ENCODE data around the gene RAP1GAP.

DNA sequence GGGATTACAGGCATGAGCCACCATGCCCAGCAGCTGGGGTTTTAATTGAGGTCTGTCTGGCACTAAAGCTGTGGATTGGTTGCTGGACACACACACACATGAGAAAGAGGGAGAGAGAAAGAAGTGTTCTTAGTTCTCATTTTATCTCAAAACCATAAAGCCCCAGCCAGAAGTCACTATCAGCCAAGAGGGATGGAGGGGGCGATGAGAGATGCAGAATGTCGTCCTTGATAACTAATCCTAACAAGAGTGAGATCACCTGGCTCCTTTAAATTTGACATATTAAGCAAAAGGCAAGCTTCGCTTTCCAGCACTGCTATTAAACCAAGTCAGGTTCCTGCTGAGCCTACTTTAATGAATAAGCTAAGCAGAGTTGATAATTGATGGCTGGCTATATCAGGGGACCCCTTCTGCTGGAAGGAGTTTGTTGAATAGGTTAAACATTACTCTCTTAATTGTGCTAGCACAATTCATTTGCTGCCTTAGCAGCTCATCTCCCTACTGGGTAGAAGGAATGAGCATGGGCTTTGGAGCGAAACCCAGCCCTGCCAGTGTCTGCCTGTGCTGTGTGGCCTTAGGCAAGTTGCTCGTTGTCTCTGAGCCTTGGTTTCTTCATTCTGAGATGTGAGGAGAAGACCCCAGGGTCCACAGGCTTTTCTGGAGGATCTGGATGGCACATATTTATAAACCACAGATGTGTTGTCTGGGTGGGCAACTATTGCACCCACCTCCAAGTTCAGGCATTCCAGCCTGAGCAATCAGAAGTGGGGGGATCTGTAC is 109.2 kb downstream of the RAP1GAP start:
- TF ChIP-seq, protein P1, sequence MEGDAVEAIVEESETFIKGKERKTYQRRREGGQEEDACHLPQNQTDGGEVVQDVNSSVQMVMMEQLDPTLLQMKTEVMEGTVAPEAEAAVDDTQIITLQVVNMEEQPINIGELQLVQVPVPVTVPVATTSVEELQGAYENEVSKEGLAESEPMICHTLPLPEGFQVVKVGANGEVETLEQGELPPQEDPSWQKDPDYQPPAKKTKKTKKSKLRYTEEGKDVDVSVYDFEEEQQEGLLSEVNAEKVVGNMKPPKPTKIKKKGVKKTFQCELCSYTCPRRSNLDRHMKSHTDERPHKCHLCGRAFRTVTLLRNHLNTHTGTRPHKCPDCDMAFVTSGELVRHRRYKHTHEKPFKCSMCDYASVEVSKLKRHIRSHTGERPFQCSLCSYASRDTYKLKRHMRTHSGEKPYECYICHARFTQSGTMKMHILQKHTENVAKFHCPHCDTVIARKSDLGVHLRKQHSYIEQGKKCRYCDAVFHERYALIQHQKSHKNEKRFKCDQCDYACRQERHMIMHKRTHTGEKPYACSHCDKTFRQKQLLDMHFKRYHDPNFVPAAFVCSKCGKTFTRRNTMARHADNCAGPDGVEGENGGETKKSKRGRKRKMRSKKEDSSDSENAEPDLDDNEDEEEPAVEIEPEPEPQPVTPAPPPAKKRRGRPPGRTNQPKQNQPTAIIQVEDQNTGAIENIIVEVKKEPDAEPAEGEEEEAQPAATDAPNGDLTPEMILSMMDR (IDR thresholded peaks at IDR 0.05; ENCODE audit: low read depth, low read length, missing input control) = no peak
- TF ChIP-seq RAD21 (IDR thresholded peaks at IDR 0.05) (no peak), JUND (IDR thresholded peaks at IDR 0.05) (no peak)
- TF ChIP-seq, protein P2, sequence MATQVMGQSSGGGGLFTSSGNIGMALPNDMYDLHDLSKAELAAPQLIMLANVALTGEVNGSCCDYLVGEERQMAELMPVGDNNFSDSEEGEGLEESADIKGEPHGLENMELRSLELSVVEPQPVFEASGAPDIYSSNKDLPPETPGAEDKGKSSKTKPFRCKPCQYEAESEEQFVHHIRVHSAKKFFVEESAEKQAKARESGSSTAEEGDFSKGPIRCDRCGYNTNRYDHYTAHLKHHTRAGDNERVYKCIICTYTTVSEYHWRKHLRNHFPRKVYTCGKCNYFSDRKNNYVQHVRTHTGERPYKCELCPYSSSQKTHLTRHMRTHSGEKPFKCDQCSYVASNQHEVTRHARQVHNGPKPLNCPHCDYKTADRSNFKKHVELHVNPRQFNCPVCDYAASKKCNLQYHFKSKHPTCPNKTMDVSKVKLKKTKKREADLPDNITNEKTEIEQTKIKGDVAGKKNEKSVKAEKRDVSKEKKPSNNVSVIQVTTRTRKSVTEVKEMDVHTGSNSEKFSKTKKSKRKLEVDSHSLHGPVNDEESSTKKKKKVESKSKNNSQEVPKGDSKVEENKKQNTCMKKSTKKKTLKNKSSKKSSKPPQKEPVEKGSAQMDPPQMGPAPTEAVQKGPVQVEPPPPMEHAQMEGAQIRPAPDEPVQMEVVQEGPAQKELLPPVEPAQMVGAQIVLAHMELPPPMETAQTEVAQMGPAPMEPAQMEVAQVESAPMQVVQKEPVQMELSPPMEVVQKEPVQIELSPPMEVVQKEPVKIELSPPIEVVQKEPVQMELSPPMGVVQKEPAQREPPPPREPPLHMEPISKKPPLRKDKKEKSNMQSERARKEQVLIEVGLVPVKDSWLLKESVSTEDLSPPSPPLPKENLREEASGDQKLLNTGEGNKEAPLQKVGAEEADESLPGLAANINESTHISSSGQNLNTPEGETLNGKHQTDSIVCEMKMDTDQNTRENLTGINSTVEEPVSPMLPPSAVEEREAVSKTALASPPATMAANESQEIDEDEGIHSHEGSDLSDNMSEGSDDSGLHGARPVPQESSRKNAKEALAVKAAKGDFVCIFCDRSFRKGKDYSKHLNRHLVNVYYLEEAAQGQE (IDR thresholded peaks at IDR 0.05) = no peak
- TF ChIP-seq, protein P3, sequence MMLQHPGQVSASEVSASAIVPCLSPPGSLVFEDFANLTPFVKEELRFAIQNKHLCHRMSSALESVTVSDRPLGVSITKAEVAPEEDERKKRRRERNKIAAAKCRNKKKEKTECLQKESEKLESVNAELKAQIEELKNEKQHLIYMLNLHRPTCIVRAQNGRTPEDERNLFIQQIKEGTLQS (IDR thresholded peaks at IDR 0.05) = no peak

Data from liver (tissue), 3 donors.